Body of pancreas (tissue), 4 donors: ENCODE data around the gene FUCA2.

Source experiments
- POLR2A ChIP-seq, 3 donors: fragments of 450-650 bp; IDR thresholded peaks; one replicate each; pipeline ENCODE4 v1.6.1; 2016; ENCODE audit warnings: antibody characterized with exemption in 3 of 3, mild to moderate bottlenecking in 2 of 3
- TF ChIP-seq, protein P1 (sequence below), 7 experiments: fragments of 450-650 bp in 4 of 7; fragments of 200-600 bp in 3 of 7; sonication (generic) in 3 of 7; IDR thresholded peaks; one replicate each; pipeline ENCODE4 v1.5.1; 2016 to 2019; ENCODE audit warnings: antibody characterized with exemption in 7 of 7

DNA sequence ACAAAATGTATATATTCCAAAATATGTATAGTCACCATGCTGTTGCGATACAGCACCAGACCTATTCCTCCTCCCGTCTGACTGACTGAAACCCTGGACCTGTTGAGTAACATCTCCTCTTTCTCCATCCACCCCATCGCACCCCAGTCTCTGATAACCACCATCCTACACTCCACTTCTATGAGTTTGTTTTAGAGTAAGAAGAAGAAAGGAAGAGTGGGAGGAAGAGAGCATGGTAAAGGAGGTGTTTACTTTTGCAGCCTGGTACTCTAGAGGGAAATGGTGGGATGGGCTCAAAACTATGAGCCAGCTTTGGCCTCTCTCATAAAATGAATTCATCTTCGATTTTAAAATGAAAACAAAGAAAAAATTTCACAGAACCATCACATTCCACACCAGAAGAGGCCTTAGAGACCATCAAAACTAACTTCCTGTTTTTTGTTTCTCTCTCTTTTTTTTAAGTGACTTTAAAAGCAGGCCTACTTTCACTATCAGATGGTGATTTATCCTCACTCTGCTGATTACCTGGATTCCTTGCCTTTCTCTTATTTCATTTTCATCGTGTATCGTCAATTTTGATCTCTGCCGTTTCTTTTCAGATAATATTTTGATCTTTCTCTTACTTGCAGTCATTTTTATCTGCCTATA, 16.8 kb upstream of the FUCA2 start:
- TF ChIP-seq POLR2A (IDR thresholded peaks at IDR 0.05): no peak
- TF ChIP-seq, protein P1, sequence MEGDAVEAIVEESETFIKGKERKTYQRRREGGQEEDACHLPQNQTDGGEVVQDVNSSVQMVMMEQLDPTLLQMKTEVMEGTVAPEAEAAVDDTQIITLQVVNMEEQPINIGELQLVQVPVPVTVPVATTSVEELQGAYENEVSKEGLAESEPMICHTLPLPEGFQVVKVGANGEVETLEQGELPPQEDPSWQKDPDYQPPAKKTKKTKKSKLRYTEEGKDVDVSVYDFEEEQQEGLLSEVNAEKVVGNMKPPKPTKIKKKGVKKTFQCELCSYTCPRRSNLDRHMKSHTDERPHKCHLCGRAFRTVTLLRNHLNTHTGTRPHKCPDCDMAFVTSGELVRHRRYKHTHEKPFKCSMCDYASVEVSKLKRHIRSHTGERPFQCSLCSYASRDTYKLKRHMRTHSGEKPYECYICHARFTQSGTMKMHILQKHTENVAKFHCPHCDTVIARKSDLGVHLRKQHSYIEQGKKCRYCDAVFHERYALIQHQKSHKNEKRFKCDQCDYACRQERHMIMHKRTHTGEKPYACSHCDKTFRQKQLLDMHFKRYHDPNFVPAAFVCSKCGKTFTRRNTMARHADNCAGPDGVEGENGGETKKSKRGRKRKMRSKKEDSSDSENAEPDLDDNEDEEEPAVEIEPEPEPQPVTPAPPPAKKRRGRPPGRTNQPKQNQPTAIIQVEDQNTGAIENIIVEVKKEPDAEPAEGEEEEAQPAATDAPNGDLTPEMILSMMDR (IDR thresholded peaks at IDR 0.05): no peak
